ENCODE measurements around the gene TIMM22.

- TF ChIP-seq CTCF (IDR thresholded peaks at IDR 0.05; ENCODE audit: insufficient read depth, low read length) = no peak
- TF ChIP-seq REST (IDR thresholded peaks at IDR 0.05; ENCODE audit: insufficient replicate concordance, low read depth) = no peak
- no peak for TF ChIP-seq POLR2AphosphoS5 (IDR thresholded peaks at IDR 0.05; ENCODE audit: low read depth)
- TF ChIP-seq SPI1 (IDR thresholded peaks at IDR 0.05; ENCODE audit: borderline replicate concordance, low read depth) = no peak
Measured at GRCh38 chr17:1047879-1048470, 51.0 kb downstream of the TIMM22 start.

Measured in HL-60 (cell line).